Jurkat, Clone E6-1 (cell line): Measurements from ENCODE around the gene FCN2.

Experiments used
- DNase-seq: peaks from one replicate; pipeline ENCODE4 v3.0.0-alpha.2; 2011; ENCODE audit warnings: low read depth, low spot score
- H3K4me3 ChIP-seq: 2 replicates; pipeline ENCODE4 v1.5.1; 2011; ENCODE audit warnings: mild to moderate bottlenecking, low read length, control low read depth, moderate library complexity

The FCN2 gene

DNA sequence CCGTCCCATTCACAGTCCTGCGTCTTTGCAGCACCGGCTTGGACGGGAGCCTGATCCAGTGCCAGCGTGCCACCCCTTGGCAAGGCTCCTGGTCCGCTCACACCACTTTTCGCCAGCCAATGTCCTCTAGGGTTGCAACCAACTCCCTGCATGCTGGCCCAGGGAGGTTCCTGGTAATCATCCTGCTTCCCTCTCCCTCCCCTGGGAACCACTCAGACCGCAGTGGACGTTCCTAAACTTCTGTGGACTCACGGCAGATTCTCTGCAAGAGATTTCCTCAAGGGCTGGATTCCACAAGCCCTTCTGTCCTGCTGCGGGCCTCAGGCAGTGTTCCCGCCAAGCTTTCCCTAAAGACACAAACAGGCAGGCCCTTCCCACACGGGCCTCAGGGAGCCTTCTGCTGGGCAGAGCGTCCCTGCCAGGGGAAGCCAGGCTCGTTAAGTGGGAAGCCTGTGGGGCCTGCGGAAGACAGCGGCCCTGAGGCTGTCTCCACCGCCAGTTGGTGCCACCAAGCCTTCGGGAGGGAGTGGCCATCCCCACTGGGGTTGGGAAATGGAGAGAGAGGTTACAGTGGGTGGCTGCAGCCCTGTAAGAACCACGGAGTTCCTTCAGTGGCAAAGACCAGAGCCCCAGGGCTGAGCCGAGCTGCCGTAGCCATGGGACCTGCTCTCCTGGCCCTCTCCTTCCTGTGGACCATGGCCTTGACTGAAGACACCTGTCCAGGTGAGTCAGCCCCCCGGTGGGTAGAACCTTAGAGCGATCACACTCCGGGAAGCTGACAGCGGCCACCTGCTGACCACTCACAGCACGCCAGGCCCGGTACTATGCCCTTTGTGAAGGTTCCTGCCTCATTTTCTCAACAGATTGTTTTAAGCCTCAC lies 16.4 kb upstream of the FCN2 start:
- no peak for DNase-seq
- H3K4me3 ChIP-seq, result no peak overlapping the region

DNA sequence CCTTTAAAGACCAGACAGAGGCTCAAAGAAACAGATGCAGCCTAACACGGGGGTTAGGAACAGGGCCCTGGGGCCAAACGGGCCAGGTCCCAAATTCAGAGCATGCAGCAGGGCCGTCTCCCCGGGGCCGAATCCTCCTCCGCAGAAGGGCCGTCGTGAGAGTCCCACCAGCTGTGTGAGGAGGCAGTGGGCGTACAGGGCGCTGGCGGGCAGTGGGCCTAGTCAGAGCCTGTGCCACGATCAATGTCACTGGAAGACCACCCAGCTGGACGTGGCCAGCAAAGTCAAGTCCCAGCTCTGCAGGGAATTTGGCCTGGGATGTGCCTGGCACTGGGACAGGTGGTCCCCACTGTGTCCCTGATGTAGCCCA lies 15.8 kb upstream of the FCN2 start:
- no peak overlapping the region for H3K4me3 ChIP-seq
- DNase-seq, result no peak

DNA sequence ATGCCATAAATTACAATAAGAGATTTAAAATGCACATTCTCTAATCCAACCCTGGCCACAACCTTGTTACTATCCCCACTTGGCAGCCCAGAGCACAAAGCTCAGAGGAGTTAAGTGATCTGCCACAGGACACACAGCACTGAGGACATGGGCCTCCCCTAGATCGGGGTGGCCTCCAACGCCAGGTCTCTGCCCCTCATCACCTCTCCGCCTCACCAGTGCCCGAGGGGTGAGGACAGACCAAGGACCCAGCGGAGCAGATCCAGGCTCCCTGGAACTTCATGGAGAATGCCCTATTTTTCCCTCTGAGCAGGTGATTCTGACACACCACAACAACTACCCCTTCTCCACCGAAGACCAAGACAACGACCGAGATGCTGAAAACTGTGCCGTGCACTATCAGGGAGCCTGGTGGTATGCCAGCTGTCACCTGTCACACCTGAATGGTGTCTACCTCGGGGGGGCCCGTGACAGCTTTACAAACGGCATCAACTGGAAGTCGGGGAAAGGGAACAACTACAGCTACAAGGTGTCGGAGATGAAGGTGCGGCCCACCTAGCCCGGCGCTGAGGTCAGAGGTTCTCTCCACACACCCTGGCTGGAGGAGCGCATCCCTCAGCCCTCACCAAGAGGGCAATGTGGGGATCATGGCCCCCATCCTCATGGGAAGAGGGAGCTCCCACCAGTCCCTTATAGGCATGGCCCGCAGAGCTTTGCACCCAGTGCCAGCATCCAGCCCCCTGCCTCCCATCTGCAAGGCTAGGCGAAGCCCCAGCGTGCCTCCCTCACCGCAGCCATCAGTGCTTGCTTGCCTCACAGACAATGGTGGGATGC lies 12.5 kb upstream of the FCN2 start:
- H3K4me3 ChIP-seq, result no peak overlapping the region

DNA sequence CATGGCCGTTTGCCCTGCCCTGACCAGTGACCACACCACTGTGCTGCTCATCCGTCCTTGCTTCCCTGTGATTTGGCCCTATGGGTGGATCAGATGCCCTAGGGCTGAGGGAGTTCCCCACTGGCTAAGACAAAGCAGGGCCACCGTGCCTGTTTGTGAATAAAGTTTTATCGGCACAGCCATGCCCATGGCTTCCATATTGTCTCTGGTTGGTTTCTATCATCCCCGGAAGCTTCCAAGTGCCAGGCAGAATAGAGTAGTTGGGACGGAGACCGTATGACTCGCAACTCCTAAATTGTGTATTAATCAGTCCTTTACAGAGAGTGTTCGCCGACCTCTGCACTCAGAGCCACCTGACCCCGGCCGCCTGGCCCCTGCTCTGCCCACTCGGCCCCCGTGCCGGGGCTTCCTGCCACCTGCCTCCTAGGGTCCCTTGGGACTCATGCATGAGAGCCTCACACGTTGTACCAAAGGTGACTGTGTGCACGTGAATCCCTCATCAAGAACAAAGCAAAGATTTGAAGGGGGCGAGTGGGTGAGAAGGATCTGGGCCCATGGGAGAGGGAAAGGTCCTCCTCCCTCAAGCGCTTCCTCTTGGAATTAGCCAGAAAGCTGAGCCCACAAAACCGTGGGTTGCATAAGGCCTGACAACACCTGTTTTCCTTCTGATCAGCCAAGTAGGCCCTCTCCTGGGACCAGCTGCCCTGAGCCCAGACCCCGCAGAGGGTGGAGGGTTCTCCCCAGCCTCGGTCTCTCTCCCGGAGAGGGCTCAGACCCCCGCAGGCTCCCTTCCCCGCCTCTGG lies 11.7 kb upstream of the FCN2 start:
- DNase-seq, result no peak
- no peak overlapping the region for H3K4me3 ChIP-seq

More for the DNA sequence above, 12.5 kb upstream of the FCN2 start:
- no peak for DNase-seq

DNA sequence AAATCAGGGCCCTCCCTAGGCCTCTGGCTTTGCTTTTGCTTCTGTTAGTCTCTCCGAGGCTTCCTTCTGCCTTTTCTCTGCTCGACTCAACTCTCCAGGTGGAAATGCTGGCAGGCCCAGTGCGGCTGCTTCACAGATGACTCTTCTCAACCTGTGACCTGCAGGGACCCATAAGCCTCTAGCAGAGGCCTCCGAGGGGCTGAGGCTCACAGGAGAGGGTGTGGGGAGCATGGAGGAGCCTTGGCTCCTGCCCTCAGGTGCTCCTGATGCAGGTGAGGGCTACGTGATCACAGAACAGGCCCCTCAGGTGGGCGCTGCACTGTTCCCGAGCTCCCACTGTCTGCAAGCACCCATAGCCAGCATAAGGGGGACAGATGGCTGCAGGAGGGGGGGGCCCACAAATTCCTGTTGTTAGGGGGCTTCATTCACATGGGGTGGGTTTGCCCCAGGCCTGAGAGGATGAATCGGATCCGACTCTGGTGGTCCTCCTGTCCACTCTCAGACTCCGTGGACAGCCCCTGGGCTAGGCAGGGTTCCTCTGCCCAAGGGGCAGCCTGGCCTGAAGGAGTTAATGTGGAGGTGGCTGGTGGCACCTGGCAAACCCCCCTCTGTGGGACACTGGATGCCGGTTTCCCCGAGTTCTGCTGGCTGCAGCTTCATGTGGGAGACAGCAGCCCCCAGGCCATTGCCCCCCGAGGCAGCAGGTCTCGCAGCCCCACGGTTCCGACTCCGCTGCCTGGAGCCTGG lies 10.9 kb upstream of the FCN2 start:
- no peak for DNase-seq
- no peak overlapping the region for H3K4me3 ChIP-seq

DNA sequence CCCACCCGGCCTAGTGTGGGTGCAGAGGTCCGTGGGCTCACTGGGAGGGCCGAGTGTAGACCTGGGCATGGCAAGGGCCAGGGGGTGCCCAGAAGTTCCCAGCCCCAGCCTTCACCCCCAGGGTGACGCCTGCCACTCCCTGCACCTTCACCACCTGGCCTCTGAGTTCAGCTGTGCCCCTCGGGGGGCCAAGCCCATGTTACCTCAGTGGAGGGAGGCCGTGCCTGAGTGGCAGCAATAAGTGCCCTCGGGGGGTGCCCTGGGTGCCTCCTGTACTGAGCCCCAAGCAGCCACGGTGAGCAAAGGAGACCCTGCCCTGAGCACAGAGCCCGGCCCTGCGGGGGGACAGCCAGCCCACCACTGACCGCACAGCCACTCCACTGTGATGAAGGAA lies 10.3 kb upstream of the FCN2 start:
- H3K4me3 ChIP-seq, result no peak overlapping the region
- DNase-seq, result no peak

DNA sequence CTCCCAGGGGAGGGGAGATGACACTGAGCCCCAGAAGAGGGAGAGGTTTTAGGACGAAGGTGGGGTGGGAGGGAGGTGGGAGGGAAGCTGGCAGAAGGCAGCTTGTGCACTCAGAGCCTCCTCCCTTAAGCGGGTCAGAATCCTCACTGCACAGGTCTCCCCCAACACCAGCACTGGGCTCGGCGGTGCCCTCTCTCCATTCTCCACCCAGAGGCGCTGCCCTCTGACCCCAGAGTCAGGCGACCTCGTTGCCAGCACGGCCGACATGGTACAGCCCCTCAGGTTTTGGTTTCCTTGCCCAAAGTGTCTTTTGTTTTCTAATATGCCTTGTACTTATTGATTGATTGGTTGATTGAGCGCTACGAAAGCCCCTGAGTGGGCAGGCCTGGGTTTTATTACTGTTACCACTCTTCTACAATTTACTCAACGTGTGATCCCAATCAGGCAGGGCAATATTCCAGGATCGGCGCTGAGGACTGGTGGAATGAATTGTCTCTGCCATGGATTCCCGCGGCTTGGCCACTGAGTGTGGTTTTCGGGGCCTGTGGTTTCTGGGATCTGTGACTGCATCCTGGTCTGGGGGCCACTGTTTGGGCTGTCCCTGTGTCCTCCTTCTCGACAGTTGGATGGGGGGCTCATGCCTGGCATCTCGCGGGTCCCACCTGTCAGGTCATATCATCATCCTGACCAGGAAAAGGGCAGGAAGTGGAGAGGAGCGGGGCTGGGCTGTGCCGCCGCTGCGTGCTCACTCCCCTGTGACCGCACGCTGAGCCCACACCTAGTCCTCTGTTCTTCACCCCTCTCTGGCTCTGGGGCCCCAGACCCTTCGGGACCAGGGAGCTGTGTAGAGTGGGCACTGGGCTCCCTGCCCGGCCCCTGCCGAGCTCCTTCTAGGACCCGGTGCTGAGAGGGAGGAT lies 9.6 kb upstream of the FCN2 start:
- DNase-seq, result no peak
- no peak overlapping the region for H3K4me3 ChIP-seq

DNA sequence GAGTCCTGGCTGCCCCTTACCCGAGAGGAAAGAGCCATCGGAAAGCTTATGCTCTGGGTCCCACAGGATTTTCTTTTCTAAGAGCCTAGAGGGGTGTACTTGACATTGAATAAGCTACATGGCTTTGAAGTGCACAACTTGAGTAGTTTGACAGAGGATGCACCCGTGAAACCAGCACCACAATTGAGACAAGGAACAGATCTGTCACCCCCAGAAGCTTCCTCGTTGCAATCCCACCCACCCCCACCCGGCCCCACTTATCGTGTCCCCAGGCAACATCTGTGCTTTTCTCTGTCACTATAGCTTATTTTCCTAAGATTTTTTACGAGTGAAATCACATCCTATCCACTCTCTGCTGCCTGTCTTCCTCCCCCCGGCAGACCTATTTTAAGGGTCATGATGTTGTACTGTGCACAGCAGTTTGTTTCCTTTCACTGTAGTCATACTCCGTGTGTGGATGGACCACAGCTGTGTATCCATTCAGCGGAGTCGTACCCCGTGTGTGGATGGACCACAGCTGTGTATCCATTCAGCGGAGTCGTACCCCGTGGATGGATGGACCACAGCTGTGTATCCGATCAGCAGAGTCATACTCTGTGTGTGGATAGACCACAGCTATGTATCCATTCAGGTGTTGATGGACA lies 8.8 kb upstream of the FCN2 start:
- no peak for DNase-seq
- no peak overlapping the region for H3K4me3 ChIP-seq

DNA sequence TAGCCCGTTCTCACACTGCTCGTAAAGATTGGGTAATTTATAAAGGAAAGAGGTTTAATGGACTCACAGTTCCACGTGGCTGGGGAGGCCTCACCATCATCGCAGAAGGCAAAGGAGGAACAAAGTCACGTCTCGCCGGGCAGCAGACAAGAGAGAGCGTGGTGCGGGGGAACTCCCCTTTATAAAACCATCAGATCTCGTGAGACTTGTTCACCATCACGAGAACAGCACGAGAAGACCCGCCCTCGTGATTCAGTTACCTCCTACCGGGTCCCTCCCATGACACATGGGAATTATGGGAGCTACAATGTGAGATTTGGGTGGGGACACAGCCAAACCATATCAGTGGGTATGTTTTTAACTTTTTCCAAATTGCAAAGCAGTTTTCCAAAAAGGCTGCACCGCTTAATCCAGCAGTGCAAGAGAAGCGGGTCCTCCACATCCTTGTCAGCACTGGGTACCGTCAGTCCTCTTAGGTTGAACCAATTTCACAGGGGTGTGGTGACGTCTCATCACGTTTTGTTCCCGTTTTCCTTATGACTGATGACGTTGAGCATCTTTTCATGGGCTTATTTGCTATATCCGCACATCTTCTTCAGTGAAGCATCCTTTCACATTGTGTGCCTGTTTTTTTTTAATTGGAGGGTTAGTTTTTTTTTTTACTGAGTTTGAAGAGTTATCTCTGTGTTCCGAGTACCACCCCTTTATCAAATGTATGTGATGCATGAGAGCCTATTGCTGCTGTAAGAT lies 8.0 kb upstream of the FCN2 start:
- H3K4me3 ChIP-seq, result no peak overlapping the region
- DNase-seq, result no peak

DNA sequence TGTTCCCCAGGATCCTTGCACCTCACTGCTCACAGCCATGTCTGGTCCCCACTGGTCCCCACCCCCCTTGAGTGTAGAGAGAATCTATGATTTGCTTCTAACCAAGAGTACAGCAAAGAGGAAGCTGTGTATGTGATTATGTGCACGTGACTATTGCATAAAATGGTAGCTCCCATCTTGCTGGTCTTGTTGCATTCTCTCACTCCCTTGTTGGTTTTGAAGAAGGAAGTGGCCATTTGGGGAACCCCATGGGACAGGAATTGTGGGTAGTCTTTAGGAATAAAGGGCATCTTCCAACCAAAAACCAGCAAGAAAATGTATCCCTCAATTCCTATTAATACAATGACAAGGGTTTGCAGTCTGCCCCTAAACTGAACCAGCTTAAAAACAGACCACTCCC lies 5.2 kb upstream of the FCN2 start:
- DNase-seq, result no peak
- H3K4me3 ChIP-seq, result no peak overlapping the region

DNA sequence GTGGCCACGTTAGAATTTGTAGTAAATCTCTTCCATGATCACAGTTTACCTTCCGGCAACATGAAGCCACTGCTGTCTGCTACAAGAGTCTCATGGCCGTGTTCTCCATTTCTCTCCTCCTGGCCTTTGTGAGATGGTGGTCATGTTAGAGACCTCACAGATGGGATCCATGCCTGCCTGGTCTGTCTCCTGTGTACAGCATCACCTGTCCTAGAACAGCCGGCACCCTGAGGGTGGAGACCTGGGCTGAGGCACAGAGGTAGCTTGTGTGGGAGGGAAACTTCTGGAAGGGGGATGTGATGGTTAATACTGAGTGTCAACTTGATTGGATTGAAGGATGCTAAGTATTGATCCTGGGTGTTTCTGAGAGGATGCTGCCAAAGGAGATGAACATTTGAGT lies 3.1 kb upstream of the FCN2 start:
- no peak for DNase-seq
- no peak overlapping the region for H3K4me3 ChIP-seq

DNA sequence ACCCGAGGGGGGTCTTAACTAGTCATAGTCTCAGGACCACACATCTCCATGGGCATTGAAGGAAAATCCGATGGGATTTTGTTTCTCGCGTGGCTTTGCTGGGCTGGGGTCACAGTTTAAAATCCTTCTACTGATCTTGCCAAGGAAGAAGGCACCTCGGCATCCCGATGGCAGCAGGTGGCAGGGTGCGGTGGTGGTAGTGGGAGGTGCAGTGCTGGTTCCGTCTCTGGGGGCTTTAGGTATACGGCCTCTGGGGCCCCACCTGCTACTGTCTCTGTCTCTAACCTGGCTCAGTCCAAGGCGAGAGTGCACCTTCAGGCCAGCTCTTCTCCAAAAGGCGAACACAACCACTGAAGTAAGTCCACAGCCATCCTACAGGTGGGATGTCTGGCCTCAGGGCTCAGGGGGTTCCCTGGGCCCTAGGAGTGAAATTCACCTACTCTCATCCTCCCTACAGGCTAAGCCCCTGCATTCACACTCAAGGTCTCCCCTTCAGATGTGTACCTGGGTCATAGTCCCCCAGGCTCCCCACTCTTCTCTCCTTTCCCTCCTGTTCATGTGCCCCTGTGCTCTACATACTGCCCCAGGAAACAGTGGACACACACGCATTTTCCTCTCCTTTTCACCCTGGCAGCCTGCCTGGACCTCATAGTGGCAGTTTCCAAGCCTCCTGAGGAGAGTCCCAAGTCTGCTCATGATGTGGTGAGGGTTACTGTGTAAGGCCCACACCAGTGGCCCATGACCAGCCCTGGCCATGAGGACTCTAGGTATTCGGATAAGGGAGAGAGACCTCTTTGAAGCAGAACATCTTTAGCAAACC lies 736 bp upstream of the FCN2 start:
- no peak for DNase-seq
- no peak overlapping the region for H3K4me3 ChIP-seq

DNA sequence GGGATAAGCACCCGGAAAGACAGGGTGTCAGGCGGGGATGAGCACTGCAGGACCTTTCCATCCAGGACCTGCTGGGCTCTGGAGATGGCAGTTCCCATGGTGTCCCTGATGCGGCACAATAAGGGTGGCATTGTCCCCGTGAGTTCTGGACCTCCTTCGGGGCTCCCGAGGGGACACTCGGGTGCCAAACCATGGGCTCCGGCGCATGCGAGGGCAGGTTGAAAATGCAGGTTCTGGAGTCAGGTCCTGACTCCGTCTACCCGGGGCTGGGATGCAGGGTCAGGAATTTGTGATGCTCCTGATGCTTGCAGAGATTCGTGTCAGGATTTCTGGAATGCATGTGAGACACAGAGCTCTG lies 682 bp downstream of the FCN2 start:
- H3K4me3 ChIP-seq, result no peak overlapping the region
- DNase-seq, result no peak

DNA sequence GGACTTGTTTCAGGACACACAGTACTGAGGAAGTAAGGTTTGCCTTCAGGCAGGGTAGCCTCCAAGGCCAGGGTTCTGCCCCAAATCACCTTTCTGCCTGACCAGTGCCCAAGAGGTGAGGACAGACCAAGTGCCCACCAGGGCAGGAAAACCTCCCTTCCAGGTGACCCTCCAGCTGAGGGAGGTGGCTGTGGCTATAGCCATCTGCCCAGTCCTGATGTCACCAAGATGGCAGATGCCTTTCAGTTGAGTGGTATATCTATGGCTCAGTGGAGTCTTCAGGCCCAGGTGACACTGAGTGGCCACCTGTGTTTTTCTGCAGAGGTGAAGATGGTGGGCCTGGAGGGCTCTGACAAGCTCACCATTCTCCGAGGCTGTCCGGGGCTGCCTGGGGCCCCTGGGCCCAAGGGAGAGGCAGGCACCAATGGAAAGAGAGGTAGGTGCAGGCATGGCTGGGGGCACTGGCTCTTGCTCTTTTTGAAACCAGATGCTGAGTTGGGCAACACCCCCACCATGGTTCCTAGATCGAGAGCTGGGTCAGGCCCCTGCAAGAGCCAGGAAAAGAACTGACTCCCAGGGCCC lies 1.7 kb downstream of the FCN2 start:
- no peak for DNase-seq
- H3K4me3 ChIP-seq, result no peak overlapping the region

DNA sequence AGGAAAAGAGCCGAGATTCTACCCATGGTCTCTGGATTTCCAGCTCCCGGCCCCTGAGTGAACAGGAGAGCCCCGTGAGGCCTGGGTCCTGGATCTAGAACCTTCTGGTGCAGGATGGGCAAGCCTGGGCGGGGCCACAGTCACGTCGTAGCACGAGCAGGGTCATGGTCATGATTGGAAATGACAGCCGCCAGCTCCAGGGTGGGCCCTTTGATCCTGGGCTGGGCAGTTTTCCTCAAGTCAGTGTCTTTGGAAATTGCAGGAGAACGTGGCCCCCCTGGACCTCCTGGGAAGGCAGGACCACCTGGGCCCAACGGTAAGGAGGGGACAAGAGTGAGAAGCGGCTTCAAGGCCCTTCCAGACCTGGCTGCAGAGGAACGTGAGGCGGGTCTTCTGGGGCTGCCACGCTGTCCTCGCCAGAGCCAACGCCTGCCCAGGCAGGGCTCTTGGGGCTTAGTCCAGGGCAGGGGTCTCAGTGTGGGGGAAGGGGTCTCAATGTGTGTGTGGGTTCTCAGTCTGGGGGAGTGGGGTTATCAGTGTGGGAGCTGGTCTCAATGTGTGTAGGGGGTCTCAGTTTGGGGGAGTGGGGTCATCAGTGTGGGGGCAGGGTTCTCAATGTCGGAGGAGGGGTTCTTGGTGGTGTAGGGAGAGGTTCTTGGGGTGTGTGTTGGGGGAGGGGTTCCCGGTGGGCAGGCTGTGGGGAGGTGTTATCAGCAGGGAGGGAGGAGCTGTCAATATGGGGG lies 2.6 kb downstream of the FCN2 start:
- no peak for DNase-seq
- H3K4me3 ChIP-seq, result no peak overlapping the region
